Activated CD4-positive, alpha-beta T cell treated with anti-CD3 and anti-CD28 coated beads, Interleukin-2, amount 10 ng/mL, durations not matched to agents 7 days and 5 days (primary cell): ENCODE results near the gene KCNJ14. TPM values are rescaled to one million over a fixed set of nuclear protein-coding genes. Genes with fewer than 3 reads are reported as not detected.

Experiments used
- CTCF ChIA-PET: fragments of 350-600 bp; sonication (Branson Sonifier 250); formaldehyde crosslinking; loops from one replicate; lab custom pipeline; 2021; ENCODE audit warnings: antibody characterized with exemption; lab: Charles Lee
- POLR2A ChIA-PET: fragments of 350-600 bp; sonication (Branson Sonifier 250); formaldehyde crosslinking; loops from one replicate; lab custom pipeline; 2021; ENCODE audit warnings: antibody characterized with exemption; lab: Charles Lee
- DNase-seq: peaks from one replicate; pipeline ENCODE4 v3.0.0-alpha.2; 2020
- H3K27ac Mint-ChIP-seq: one replicate; pipeline ENCODE4 v1.8.0; 2021; ENCODE audit warnings: mild to moderate bottlenecking, moderate library complexity, mixed read lengths
- H3K27me3 Mint-ChIP-seq: one replicate; pipeline ENCODE4 v1.8.0; 2021; ENCODE audit warnings: mixed read lengths
- H3K36me3 Mint-ChIP-seq: one replicate; pipeline ENCODE4 v1.8.0; 2021; ENCODE audit warnings: low read depth, mixed read lengths
- H3K4me1 Mint-ChIP-seq: one replicate; pipeline ENCODE4 v1.8.0; 2021; ENCODE audit warnings: mixed read lengths
- H3K4me3 Mint-ChIP-seq: one replicate; pipeline ENCODE4 v1.8.0; 2021; ENCODE audit warnings: mild to moderate bottlenecking, moderate library complexity, mixed read lengths
- H3K9me3 Mint-ChIP-seq: one replicate; pipeline ENCODE4 v1.8.0; 2021; ENCODE audit warnings: mixed read lengths
- total RNA-seq, 2 experiments: library from RNA; stranded (reverse); gene quantifications; one replicate each; pipeline ENCODE4 v1.2.3, GENCODE V29; 2021

Gene KCNJ14
- 1 to 10 TPM in 1 of 2 experiments, under 1 TPM in 1; 0.87 to 1.0 TPM for total RNA-seq

GRCh38 chr19:48455171-48455907, at the start of gene KCNJ14:
Gene KCNJ14, plus strand, starts transcription at chr19:48455574. Its CDS starts 6,151 bp downstream, at chr19:48461725.
- H3K9me3 Mint-ChIP-seq: no peaks in the 10 kb centered on the region
- POLR2A ChIA-PET: no interaction called here
- H3K4me3 Mint-ChIP-seq: no peak within 1 kb of the TSS
- peaks cover 16% of the 10 kb centered on the region for H3K36me3 Mint-ChIP-seq
- CTCF ChIA-PET: interaction anchor here (0.5 kb wide), 1 partner anchor 51 kb away, joined by 4 read pairs; no protein-coding TSS in a partner anchor
- H3K27me3 Mint-ChIP-seq: no peaks in the 10 kb centered on the region
- peaks cover 2% of the 10 kb centered on the region for H3K4me1 Mint-ChIP-seq
- DNase-seq: no peak
- H3K27ac Mint-ChIP-seq: peak within 1 kb of the TSS; percentile 58

- Mint-ChIP-seq H3K36me3 (no peaks in the 10 kb centered on the region), H3K9me3 (no peaks in the 10 kb centered on the region), H3K4me1 (peaks cover 5% of the 10 kb centered on the region), H3K27me3 (peaks cover 20% of the 10 kb centered on the region), H3K4me3 (no peak overlapping the region), H3K27ac (no peak overlapping the region)
- POLR2A ChIA-PET: no interaction called here
- CTCF ChIA-PET: interaction anchor here (1.0 to 1.3 kb wide), 2 partner anchors 9 to 15 kb away, joined by 3 read pairs; partner anchors contain the start of gene KDELR1
- DNase-seq: no peak
These were observed 49.5 kb upstream of the KCNJ14 start for GRCh38 chr19:48405850-48406249.

- DNase-seq: no peak
- ChIA-PET POLR2A (no interaction called here), CTCF (interaction anchor here (0.6 to 1.9 kb wide), 3 partner anchors 8 to 428 kb away, joined by 3 to 7 read pairs (median 3); partner anchors contain the start of gene KDELR1)
- Mint-ChIP-seq H3K4me1 (peaks cover 31% of the 10 kb centered on the region), H3K27me3 (peaks cover 32% of the 10 kb centered on the region), H3K9me3 (no peaks in the 10 kb centered on the region), H3K36me3 (no peaks in the 10 kb centered on the region), H3K4me3 (peak overlapping the region; percentile 67), H3K27ac (peak overlapping the region; percentile 5)
These were observed 41.3 kb upstream of the KCNJ14 start for GRCh38 chr19:48413879-48414587.

DNA sequence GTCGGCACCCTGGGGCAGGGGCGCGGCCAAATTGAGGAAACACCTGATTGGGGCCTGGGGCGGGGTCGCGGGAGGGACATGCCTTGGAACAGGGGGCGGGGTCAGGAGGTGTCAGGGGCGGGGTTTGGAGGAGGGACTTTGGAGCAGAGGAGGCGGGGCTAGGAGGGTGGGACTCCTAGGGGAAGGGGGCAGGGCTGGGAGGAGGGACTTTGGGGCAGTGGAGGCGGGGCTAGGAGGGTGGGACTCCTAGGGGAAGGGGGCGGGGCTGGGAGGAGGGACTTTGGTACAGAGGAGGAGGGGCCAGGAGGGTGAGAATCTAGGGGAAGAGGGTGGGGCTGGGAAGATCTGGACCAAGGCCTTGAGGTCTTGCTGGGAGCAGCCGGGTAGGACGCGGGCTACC, 40.0 kb upstream of the KCNJ14 start:
- Mint-ChIP-seq H3K4me3 (peak overlapping the region; percentile 38), H3K4me1 (peaks cover 34% of the 10 kb centered on the region), H3K36me3 (no peaks in the 10 kb centered on the region), H3K9me3 (no peaks in the 10 kb centered on the region), H3K27ac (no peak overlapping the region), H3K27me3 (peaks cover 32% of the 10 kb centered on the region)
- peak; percentile 80 for DNase-seq
- ChIA-PET CTCF (interaction anchor here (1.0 to 1.9 kb wide), 4 partner anchors 9 to 78 kb away, joined by 3 to 7 read pairs (median 4); partner anchors contain the start of gene KDELR1), POLR2A (no interaction called here)

GRCh38 chr19:48415806-48416221, 39.6 kb upstream of the KCNJ14 start:
- DNase-seq: no peak
- peaks cover 32% of the 10 kb centered on the region for H3K27me3 Mint-ChIP-seq
- ChIA-PET POLR2A (no interaction called here), CTCF (interaction anchor here (1.0 to 1.3 kb wide), 2 partner anchors 24 to 77 kb away, joined by 4 read pairs; partner anchors contain the start of gene KDELR1)
- H3K27ac Mint-ChIP-seq: peak overlapping the region; percentile 19
- H3K4me1 Mint-ChIP-seq: peaks cover 34% of the 10 kb centered on the region
- no peaks in the 10 kb centered on the region for H3K9me3 Mint-ChIP-seq
- no peaks in the 10 kb centered on the region for H3K36me3 Mint-ChIP-seq
- no peak overlapping the region for H3K4me3 Mint-ChIP-seq

- Mint-ChIP-seq H3K9me3 (no peaks in the 10 kb centered on the region), H3K36me3 (no peaks in the 10 kb centered on the region), H3K27ac (no peak overlapping the region), H3K4me3 (no peak overlapping the region), H3K27me3 (peaks cover 32% of the 10 kb centered on the region), H3K4me1 (peaks cover 34% of the 10 kb centered on the region)
- ChIA-PET CTCF (interaction anchor here (0.6 to 1.3 kb wide), 4 partner anchors 14 to 162 kb away, joined by 3 to 5 read pairs (median 3); partner anchors contain the start of gene KDELR1), POLR2A (no interaction called here)
- DNase-seq: no peak
These were observed 38.0 kb upstream of the KCNJ14 start for GRCh38 chr19:48417421-48417820.

DNA sequence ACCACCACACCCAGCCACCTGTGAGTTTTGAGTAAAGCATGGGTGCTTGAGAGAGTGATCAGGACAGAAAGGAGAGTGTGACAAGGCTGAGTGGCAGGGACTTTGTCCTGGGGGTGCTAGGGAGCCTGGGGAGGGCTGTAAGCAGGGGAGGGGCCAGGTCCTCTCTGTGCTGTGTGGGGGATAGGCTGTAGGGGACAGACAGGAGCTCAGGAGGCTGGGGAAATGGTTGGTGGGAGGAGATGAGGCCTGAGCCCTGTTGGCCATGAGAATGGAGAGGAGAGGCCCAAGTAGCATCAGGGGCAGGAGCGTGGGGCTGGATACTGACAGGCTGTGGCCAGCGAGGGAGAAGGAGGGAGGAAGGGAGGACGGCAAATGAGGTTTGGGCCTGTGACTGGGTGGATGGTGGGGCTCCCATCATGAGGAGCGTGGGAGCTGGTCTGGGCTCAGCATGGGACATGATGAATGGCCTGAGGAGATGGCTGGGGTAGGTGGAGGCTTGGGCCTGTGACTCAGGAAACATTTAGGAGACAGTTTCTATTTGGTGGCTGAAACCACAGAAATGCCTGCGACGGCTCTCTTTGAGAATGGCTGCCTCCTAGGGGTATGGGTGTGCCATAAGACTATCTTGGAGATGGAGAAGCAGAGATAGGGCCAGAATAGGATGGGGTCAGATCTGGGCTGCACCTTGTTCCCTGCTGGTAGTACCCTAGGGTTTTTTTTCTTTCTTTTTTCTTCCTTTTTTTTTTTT, 36.9 kb upstream of the KCNJ14 start:
- CTCF ChIA-PET: interaction anchor here (0.6 to 1.3 kb wide), 2 partner anchors 28 to 66 kb away, joined by 4 to 5 read pairs; partner anchors contain the start of gene KDELR1
- Mint-ChIP-seq H3K9me3 (no peaks in the 10 kb centered on the region), H3K4me1 (peaks cover 34% of the 10 kb centered on the region), H3K4me3 (peak overlapping the region; percentile 65), H3K27ac (peak overlapping the region; percentile 71), H3K27me3 (peaks cover 30% of the 10 kb centered on the region), H3K36me3 (no peaks in the 10 kb centered on the region)
- DNase-seq: no peak
- POLR2A ChIA-PET: no interaction called here

GRCh38 chr19:48419158-48419920, 36.0 kb upstream of the KCNJ14 start:
- ChIA-PET POLR2A (no interaction called here), CTCF (interaction anchor here (0.6 to 1.5 kb wide), 2 partner anchors 67 to 95 kb away, joined by 3 to 4 read pairs; no protein-coding TSS in a partner anchor)
- Mint-ChIP-seq H3K4me1 (peaks cover 27% of the 10 kb centered on the region), H3K36me3 (no peaks in the 10 kb centered on the region), H3K9me3 (no peaks in the 10 kb centered on the region), H3K27me3 (peaks cover 24% of the 10 kb centered on the region), H3K27ac (peak overlapping the region; percentile 71), H3K4me3 (peak overlapping the region; percentile 65)
- peak; percentile 70 for DNase-seq

- H3K9me3 Mint-ChIP-seq: no peaks in the 10 kb centered on the region
- no peaks in the 10 kb centered on the region for H3K36me3 Mint-ChIP-seq
- CTCF ChIA-PET: interaction anchor here (0.6 kb wide), 1 partner anchor 946 kb away, joined by 3 read pairs; no protein-coding TSS in a partner anchor
- H3K4me1 Mint-ChIP-seq: peaks cover 20% of the 10 kb centered on the region
- DNase-seq: no peak
- peaks cover 12% of the 10 kb centered on the region for H3K27me3 Mint-ChIP-seq
- POLR2A ChIA-PET: no interaction called here
- no peak overlapping the region for H3K4me3 Mint-ChIP-seq
- H3K27ac Mint-ChIP-seq: no peak overlapping the region
These were observed 33.8 kb upstream of the KCNJ14 start for GRCh38 chr19:48421548-48421947.

- Mint-ChIP-seq H3K4me3 (no peak overlapping the region), H3K27me3 (peaks cover 8% of the 10 kb centered on the region), H3K9me3 (no peaks in the 10 kb centered on the region), H3K27ac (no peak overlapping the region), H3K4me1 (peaks cover 5% of the 10 kb centered on the region), H3K36me3 (no peaks in the 10 kb centered on the region)
- DNase-seq: no peak
- CTCF ChIA-PET: no interaction called here
- POLR2A ChIA-PET: no interaction called here
These were observed 30.6 kb upstream of the KCNJ14 start for GRCh38 chr19:48424694-48425219.

GRCh38 chr19:48428670-48429069, 26.7 kb upstream of the KCNJ14 start:
- ChIA-PET POLR2A (no interaction called here), CTCF (interaction anchor here (0.8 kb wide), 1 partner anchor 12 kb away, joined by 3 read pairs; no protein-coding TSS in a partner anchor)
- H3K27me3 Mint-ChIP-seq: peaks cover 6% of the 10 kb centered on the region
- H3K27ac Mint-ChIP-seq: no peak overlapping the region
- H3K36me3 Mint-ChIP-seq: no peaks in the 10 kb centered on the region
- no peaks in the 10 kb centered on the region for H3K9me3 Mint-ChIP-seq
- H3K4me1 Mint-ChIP-seq: peaks cover 5% of the 10 kb centered on the region
- DNase-seq: no peak
- H3K4me3 Mint-ChIP-seq: no peak overlapping the region
